Endothelial cell of umbilical vein (primary cell): ENCODE data around the gene DUOXA2. TPM values are rescaled to one million over a fixed set of nuclear protein-coding genes. Genes with fewer than 3 reads are reported as not detected.

ENCODE experiments used
- BruUV-seq: library from RNA; stranded (reverse); fragments of 400-500 nt; replicated peaks from 2 replicates; lab custom pipeline; 2021; lab: Mats Ljungman, UMichigan
- CTCF ChIA-PET: fragments of 300-600, 350-600 bp; sonication (Branson Sonifier 250); formaldehyde crosslinking; loops from one replicate; lab custom pipeline; 2021; ENCODE audit warnings: antibody characterized with exemption, inconsistent platforms; lab: Charles Lee
- POLR2A ChIA-PET: fragments of 300-600, 350-600 bp; sonication (Branson Sonifier 250); formaldehyde crosslinking; loops from one replicate; lab custom pipeline; 2021; ENCODE audit warnings: antibody characterized with exemption, inconsistent platforms; lab: Charles Lee
- DNase-seq: peaks from one replicate; pipeline ENCODE4 v3.0.0-alpha.2; 2011; ENCODE audit warnings: low read depth, low spot score
- FAIRE-seq: peaks from 2 replicates; lab custom pipeline; 2011; peaks lifted over from hg19 to GRCh38; lab: Jason Lieb, UNC
- H2AFZ ChIP-seq: 2 replicates; pipeline ENCODE4 v1.6.0; 2012; ENCODE audit warnings: low read depth, low read length, control low read depth, inconsistent platforms
- H3K27ac ChIP-seq: 2 replicates; pipeline ENCODE4 v1.5.1; 2011; ENCODE audit warnings: low read depth, mild to moderate bottlenecking, control low read depth, low read length, moderate library complexity; ENCODE audit not compliant: insufficient read depth
- H3K27me3 ChIP-seq, 2 experiments: 2 replicates each; pipeline versions ENCODE4 v1.6.0 to v1.6.1; 2011; ENCODE audit warnings: low read length in 2 of 2, mixed read lengths in 1 of 2; ENCODE audit not compliant: control insufficient read depth in 2 of 2, insufficient read depth in 2 of 2
- H3K36me3 ChIP-seq, 2 experiments: 2 replicates in 1 of 2; 3 replicates in 1 of 2; pipeline ENCODE4 v1.5.1; 2011; ENCODE audit warnings: low read length in 2 of 2, mild to moderate bottlenecking in 1 of 2, moderate library complexity in 1 of 2; ENCODE audit not compliant: control insufficient read depth in 2 of 2, insufficient read depth in 2 of 2; ENCODE audit errors: extremely low read depth in 1 of 2
- H3K4me1 ChIP-seq: 3 replicates; pipeline ENCODE4 v1.5.1; 2011; ENCODE audit warnings: mild to moderate bottlenecking, low read length; ENCODE audit not compliant: control insufficient read depth, insufficient read depth; ENCODE audit errors: extremely low read depth
- H3K4me2 ChIP-seq: 2 replicates; pipeline ENCODE4 v1.6.1; 2011; ENCODE audit warnings: low read length, control low read depth, mixed read lengths; ENCODE audit not compliant: insufficient read depth
- H3K4me3 ChIP-seq, 3 experiments: fragments of 200-600 bp in 1 of 3; sonication (generic), shearing (Covaris generic) in 1 of 3; replicated peaks in 1 of 3; 2 replicates each; pipeline ENCODE4 v1.5.1; 2011 to 2016; ENCODE audit warnings: control low read depth in 3 of 3, low read length in 3 of 3, mild to moderate bottlenecking in 2 of 3, inconsistent platforms in 1 of 3, low read depth in 1 of 3, moderate library complexity in 1 of 3; ENCODE audit not compliant: insufficient read depth in 1 of 3
- H3K79me2 ChIP-seq: 2 replicates; pipeline ENCODE4 v1.6.0; 2012; ENCODE audit warnings: low read length, inconsistent platforms; ENCODE audit not compliant: control insufficient read depth, insufficient read depth
- H3K9ac ChIP-seq: replicated peaks from 2 replicates; pipeline ENCODE3; 2011; ENCODE audit warnings: low read length, control low read depth; ENCODE audit not compliant: insufficient read depth; ENCODE audit errors: extremely low read depth
- H3K9me1 ChIP-seq: replicated peaks from 3 replicates; pipeline ENCODE4 v1.6.0; 2011; ENCODE audit warnings: mild to moderate bottlenecking, low read length; ENCODE audit not compliant: control insufficient read depth, insufficient read depth; ENCODE audit errors: extremely low read depth
- H3K9me3 ChIP-seq: replicated peaks from 2 replicates; pipeline ENCODE4 v1.5.1; 2012; ENCODE audit warnings: low read length, inconsistent platforms; ENCODE audit not compliant: control insufficient read depth, insufficient read depth
- H4K20me1 ChIP-seq: replicated peaks from 2 replicates; pipeline ENCODE3; 2011; ENCODE audit warnings: mild to moderate bottlenecking, low read length; ENCODE audit not compliant: control insufficient read depth, insufficient read depth; ENCODE audit errors: extremely low read depth
- EZH2 ChIP-seq: IDR thresholded peaks from 2 replicates; pipeline ENCODE4 v1.6.1; 2012; ENCODE audit warnings: borderline replicate concordance, low read depth, mild to moderate bottlenecking, moderate library complexity, low read length, inconsistent platforms; ENCODE audit not compliant: severe bottlenecking
- FOS ChIP-seq: IDR thresholded peaks from 2 replicates; pipeline ENCODE4 v1.6.1; 2011; ENCODE audit warnings: mild to moderate bottlenecking, low read length, moderate library complexity, borderline replicate concordance; ENCODE audit not compliant: insufficient read depth
- JUN ChIP-seq: IDR thresholded peaks from 2 replicates; pipeline ENCODE4 v1.6.1; 2011; ENCODE audit warnings: borderline replicate concordance, low read depth; ENCODE audit not compliant: insufficient read length, insufficient read depth
- POLR2A ChIP-seq: IDR thresholded peaks from 2 replicates; pipeline ENCODE4 v1.6.1; 2012; ENCODE audit warnings: low read depth, mild to moderate bottlenecking, control low read depth, low read length
- POLR2AphosphoS5 ChIP-seq: IDR thresholded peaks from 2 replicates; pipeline ENCODE4 v1.6.1; 2012; ENCODE audit warnings: low read depth, mild to moderate bottlenecking, control low read depth, low read length, moderate library complexity; ENCODE audit not compliant: insufficient read depth
- dilution Hi-C: fragments of 300-500 bp; cut with MboI; formaldehyde crosslinking; loops from one replicate; pipeline ENCODE4 v1.15.0; 2019; ENCODE audit warnings: low sequenced_read_pairs; ENCODE audit not compliant: extremely low pct_ligation_motif_present
- intact Hi-C: fragments of 100-400 bp; cut with micrococcal nuclease; formaldehyde crosslinking; loops from one replicate; pipeline ENCODE4 v1.10.0; 2022
- polyA plus RNA-seq, 4 experiments: library from polyadenylated mRNA; depleted of rRNA in 3 of 4; stranded (reverse) in 3 of 4; unstranded in 1 of 4; fragments of >200 nt; gene quantifications; 2 replicates each; pipeline versions ENCODE4 v1.2.1 to v1.2.3, GENCODE V29; 2011 to 2012; ENCODE audit warnings: missing spikeins in 1 of 4
- total RNA-seq: library from RNA; stranded (reverse); gene quantifications from 2 replicates; pipeline ENCODE4 v1.2.3, GENCODE V29; 2021
- TF ChIP-seq, protein P1 (sequence below), 2 donors: IDR thresholded peaks; 1 replicate in 1 of 2; 2 replicates in 1 of 2; pipeline ENCODE4 v1.5.1; 2011; ENCODE audit warnings: low read length in 2 of 2, mild to moderate bottlenecking in 2 of 2, moderate library complexity in 2 of 2, control low read depth in 1 of 2, inconsistent platforms in 1 of 2, low read depth in 1 of 2; ENCODE audit not compliant: insufficient read depth in 1 of 2; ENCODE audit errors: extremely low read depth in 1 of 2
- TF ChIP-seq, protein P2 (sequence below): IDR thresholded peaks from 2 replicates; pipeline ENCODE4 v1.6.1; 2011; ENCODE audit not compliant: insufficient read depth, insufficient read length

The DUOXA2 gene
- total and polyA plus RNA-seq, 2 donors (not counting 3 experiments of a cell fraction or from before 2014, with no cell fraction given): not detected

DNA sequence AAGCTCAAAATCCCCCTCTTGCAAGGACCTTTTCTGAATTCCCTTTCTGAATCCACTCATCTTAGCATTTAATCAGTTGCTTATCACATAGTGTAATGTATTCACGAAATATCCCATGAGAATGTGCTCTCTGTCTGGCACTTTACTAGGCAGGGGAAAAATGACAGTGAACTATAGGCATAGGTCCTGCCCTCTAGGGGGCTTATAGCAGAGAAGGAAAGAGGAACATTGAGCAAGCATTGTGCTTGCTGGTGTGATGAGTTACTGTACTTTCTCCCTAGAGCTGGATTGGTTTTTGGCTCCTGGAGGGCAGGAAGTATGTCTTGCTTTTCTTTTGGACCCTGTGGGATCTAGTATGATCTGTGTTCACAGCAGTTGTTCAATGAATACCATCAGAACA, 26.6 kb upstream of the DUOXA2 start:
- Histone ChIP-seq H3K9me1 (no peaks in the 10 kb centered on the region), H3K9me3 (no peaks in the 10 kb centered on the region), H3K4me3 (no peak overlapping the region), H2AFZ (no peak overlapping the region), H3K4me1 (no peaks in the 10 kb centered on the region), H3K4me2 (no peak overlapping the region), H3K36me3 (no peaks in the 10 kb centered on the region), H3K27ac (no peak overlapping the region), H4K20me1 (no peaks in the 10 kb centered on the region), H3K79me2 (no peaks in the 10 kb centered on the region), H3K27me3 (peaks cover 40 to 41% of the 10 kb centered on the region in 2 experiments), H3K9ac (no peak overlapping the region)
- no peak for DNase-seq
- FAIRE-seq: no peak
- CTCF ChIA-PET: no interaction called here
- dilution Hi-C loops (no loop called here), intact Hi-C loops (no loop called here)
- POLR2A ChIA-PET: no interaction called here
- BruUV-seq: no TSS peak
- TF ChIP-seq POLR2A (no peak), FOS (no peak), POLR2AphosphoS5 (no peak), JUN (no peak), EZH2 (no peak)
- TF ChIP-seq, protein P1, sequence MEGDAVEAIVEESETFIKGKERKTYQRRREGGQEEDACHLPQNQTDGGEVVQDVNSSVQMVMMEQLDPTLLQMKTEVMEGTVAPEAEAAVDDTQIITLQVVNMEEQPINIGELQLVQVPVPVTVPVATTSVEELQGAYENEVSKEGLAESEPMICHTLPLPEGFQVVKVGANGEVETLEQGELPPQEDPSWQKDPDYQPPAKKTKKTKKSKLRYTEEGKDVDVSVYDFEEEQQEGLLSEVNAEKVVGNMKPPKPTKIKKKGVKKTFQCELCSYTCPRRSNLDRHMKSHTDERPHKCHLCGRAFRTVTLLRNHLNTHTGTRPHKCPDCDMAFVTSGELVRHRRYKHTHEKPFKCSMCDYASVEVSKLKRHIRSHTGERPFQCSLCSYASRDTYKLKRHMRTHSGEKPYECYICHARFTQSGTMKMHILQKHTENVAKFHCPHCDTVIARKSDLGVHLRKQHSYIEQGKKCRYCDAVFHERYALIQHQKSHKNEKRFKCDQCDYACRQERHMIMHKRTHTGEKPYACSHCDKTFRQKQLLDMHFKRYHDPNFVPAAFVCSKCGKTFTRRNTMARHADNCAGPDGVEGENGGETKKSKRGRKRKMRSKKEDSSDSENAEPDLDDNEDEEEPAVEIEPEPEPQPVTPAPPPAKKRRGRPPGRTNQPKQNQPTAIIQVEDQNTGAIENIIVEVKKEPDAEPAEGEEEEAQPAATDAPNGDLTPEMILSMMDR (IDR thresholded peaks at IDR 0.05; ENCODE audit: extremely low read depth in 1 of 2, insufficient read depth in 1 of 2, low read depth in 1 of 2, low read length in 2 of 2): no peak
- TF ChIP-seq, protein P2, sequence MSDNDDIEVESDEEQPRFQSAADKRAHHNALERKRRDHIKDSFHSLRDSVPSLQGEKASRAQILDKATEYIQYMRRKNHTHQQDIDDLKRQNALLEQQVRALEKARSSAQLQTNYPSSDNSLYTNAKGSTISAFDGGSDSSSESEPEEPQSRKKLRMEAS: no peak
